A549 treated with ZK216348 at 1 μM for 4 hours (cell line): Measurements from ENCODE around the gene RFFL. TPM values are rescaled to one million over a fixed set of nuclear protein-coding genes. Genes with fewer than 3 reads are reported as not detected.

Experiments used
- total RNA-seq: library from RNA; stranded (reverse); fragments of 200-300 nt; extraction: Qiagen RNA extraction; gene quantifications from 5 replicates; pipeline ENCODE4 v1.2.3, GENCODE V29; 2022; ENCODE audit warnings: low read depth

Gene RFFL
- 44.3 to 58.0 TPM (median 51.1 TPM) in 5 replicates for total RNA-seq

GRCh38 chr17:35063514-35064223 is at the start of gene RFFL:
Gene RFFL, minus strand, starts transcription at chr17:35063707. Its CDS starts 37,154 bp downstream, at chr17:35026553.

GRCh38 chr17:34980353-34980680 is 83.2 kb downstream of the RFFL start, which contains the start of gene LIG3:
Gene LIG3, plus strand, starts transcription at chr17:34980512. Its CDS starts 2,494 bp downstream, at chr17:34983006.

GRCh38 chr17:34961093-34961911 is 102.2 kb downstream of the RFFL start, which contains the start of the genes CCT6B and ZNF830:
Gene CCT6B, minus strand, starts transcription at chr17:34961460. Its CDS starts 67 bp downstream, at chr17:34961393.
Gene ZNF830, plus strand, starts transcription at chr17:34961540. Its CDS starts 27 bp downstream, at chr17:34961567.

Other genes starting within 250 kb of the RFFL start
- gene CCT6B, start 102.2 kb downstream of the RFFL start, total RNA-seq: 0.91 to 1.5 TPM (median 1.3 TPM) in 5 replicates
- 13.2 to 24.7 TPM (median 15.2 TPM) in 5 replicates for gene ZNF830, start 102.2 kb downstream of the RFFL start, total RNA-seq
- gene LIG3, start 83.2 kb downstream of the RFFL start, total RNA-seq: 16.6 to 22.2 TPM (median 21.6 TPM) in 5 replicates
- gene RAD51D, start 56.2 kb upstream of the RFFL start, total RNA-seq: 20.6 to 33.4 TPM (median 27.8 TPM) in 5 replicates
- 0.11 TPM in 1 of 5 replicates, not detected in the others for gene FNDC8, start 57.9 kb upstream of the RFFL start, total RNA-seq
- 26.5 to 40.5 TPM (median 37.2 TPM) in 5 replicates for gene NLE1, start 78.6 kb upstream of the RFFL start, total RNA-seq
- not detected in 5 replicates for gene UNC45B, start 84.1 kb upstream of the RFFL start, total RNA-seq
- gene SLC35G3, start 130.7 kb upstream of the RFFL start, total RNA-seq: not detected in 5 replicates
- gene SLFN5, start 179.4 kb upstream of the RFFL start, total RNA-seq: 2.2 to 3.7 TPM (median 2.8 TPM) in 5 replicates